ENCODE measurements around the gene RPS19. TPM values are rescaled to one million over a fixed set of nuclear protein-coding genes. Genes with fewer than 3 reads are reported as not detected.

RPS19 gene
- total RNA-seq, 1 donor from 2014 or later = 1,736 TPM

GRCh38 chr19:41904118-41904870 is 44.2 kb downstream of the RPS19 start:
- no peak for TF ChIP-seq CTCF (IDR thresholded peaks at IDR 0.05)
- H3K36me3 ChIP-seq = peaks cover 81% of the 10 kb centered on the region
- no peaks in the 10 kb centered on the region for H3K27me3 ChIP-seq (ENCODE audit: low read depth)
- H3K4me1 ChIP-seq = peaks cover 5% of the 10 kb centered on the region
- ATAC-seq (peak; percentile 92 to 96), DNase-seq (peak; percentile 93)
- H3K27ac ChIP-seq = peak overlapping the region; percentile 65
- peak overlapping the region; percentile 33 for H3K4me3 ChIP-seq
- H3K9me3 ChIP-seq = no peaks in the 10 kb centered on the region
- intact Hi-C loops (cut with DNase I) = no loop called here

DNA sequence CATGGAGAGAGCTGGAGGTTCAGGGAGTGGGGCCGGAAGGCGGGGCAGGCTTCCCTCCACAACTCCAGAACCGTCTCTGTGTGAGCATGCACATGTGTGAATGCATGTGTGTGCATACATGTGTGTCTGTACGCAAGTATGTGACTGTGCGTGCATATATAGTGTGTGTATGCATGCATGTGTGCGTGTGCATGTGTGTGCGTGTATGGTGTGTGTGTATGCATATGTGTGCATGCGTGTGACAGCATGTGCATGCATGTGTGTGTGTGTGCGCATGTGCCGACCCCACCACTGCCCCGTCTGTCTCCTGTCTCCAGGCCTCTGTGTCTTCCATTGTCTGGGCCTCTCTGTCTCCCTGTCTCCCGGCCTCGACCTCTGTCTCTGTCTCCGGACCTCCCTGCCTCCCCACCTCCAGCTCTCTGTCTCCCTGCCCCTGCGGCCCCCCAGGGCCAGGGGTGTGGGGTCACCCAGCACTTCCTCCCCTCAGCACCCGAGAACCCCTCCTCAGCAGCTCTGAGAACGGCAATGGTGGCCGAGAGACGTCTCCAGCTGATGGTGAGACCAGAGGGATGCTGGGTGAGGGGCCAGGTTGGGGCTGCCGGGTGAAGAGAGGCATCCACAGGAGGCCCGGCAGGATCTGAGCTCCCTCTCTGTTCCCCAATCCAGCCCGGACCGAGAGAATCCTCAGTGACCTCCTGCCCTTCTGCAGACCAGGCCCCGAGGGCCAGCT is 45.4 kb downstream of the RPS19 start:
- intact Hi-C loops (cut with DNase I) = no loop called here

GRCh38 chr19:41906271-41906670 is 46.2 kb downstream of the RPS19 start:
- Histone ChIP-seq H3K4me3 (no peak overlapping the region), H3K27ac (no peak overlapping the region), H3K36me3 (peaks cover 62% of the 10 kb centered on the region), H3K9me3 (no peaks in the 10 kb centered on the region), H3K27me3 (ENCODE audit: low read depth) (no peaks in the 10 kb centered on the region), H3K4me1 (peaks cover 5% of the 10 kb centered on the region)
- DNase-seq (no peak), ATAC-seq (no peak)
- no peak for TF ChIP-seq CTCF (IDR thresholded peaks at IDR 0.05)
- intact Hi-C loops (cut with DNase I) = no loop called here

More for the DNA sequence above, 45.4 kb downstream of the RPS19 start:
- H3K27me3 ChIP-seq (ENCODE audit: low read depth) = no peaks in the 10 kb centered on the region
- DNase-seq = no peak
- H3K27ac ChIP-seq = no peak overlapping the region
- no peaks in the 10 kb centered on the region for H3K9me3 ChIP-seq
- H3K4me3 ChIP-seq = peak overlapping the region; percentile 33
- no peak for TF ChIP-seq CTCF (IDR thresholded peaks at IDR 0.05)
- no peak for ATAC-seq
- peaks cover 70% of the 10 kb centered on the region for H3K36me3 ChIP-seq
- H3K4me1 ChIP-seq = peaks cover 5% of the 10 kb centered on the region

DNA sequence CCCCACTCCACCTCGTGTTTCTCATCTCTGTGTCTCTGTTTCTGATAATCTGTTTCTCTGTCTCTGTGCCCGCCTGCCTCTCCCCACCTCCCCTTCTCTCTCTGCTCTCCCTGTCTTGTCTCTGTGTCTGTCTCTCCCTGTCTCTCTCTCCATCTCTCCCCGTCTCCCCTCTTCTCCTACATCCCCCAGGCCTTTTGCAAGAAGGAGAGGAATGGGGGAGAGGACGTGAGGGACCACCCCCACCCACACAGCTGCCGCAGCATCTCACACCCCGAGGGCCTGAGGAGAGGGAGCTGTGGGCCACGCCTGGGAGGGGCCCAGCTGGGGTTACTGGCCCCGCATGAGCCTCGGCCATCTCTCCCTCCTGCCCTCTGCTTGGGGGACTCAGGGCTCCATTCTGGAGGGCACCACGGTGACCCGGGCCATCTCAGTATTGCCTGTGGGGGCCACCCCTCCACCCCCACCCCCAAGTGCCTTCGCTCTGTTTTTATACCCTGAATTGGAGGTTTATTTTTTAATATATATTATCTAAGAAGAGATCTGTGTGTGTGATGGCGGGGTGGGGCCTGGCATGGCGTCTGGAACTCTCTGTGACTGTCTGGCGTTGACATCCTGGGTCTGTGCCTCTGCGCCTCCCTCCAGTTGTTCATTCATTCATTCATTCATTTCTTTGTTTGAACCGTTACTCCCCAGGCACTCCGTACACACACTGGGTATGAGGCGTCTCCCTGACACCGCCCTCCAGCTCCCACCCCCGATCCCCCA is 47.0 kb downstream of the RPS19 start:
- Histone ChIP-seq H3K27ac (no peak overlapping the region), H3K9me3 (no peaks in the 10 kb centered on the region), H3K36me3 (peaks cover 54% of the 10 kb centered on the region), H3K4me1 (peaks cover 5% of the 10 kb centered on the region), H3K4me3 (no peak overlapping the region), H3K27me3 (ENCODE audit: low read depth) (peaks cover 1% of the 10 kb centered on the region)
- intact Hi-C loops (cut with DNase I) = no loop called here
- no peak for TF ChIP-seq CTCF (IDR thresholded peaks at IDR 0.05)
- no peak for ATAC-seq
- DNase-seq = no peak

GRCh38 chr19:41907994-41908615 is 48.0 kb downstream of the RPS19 start:
- no peak overlapping the region for H3K4me3 ChIP-seq
- no peak for TF ChIP-seq CTCF (IDR thresholded peaks at IDR 0.05)

More at GRCh38 chr19:41907994-41908615, 48.0 kb downstream of the RPS19 start:
- DNase-seq = no peak
- H3K4me1 ChIP-seq = peaks cover 5% of the 10 kb centered on the region
- intact Hi-C loops (cut with DNase I) = no loop called here
- H3K36me3 ChIP-seq = peaks cover 44% of the 10 kb centered on the region
- peaks cover 10% of the 10 kb centered on the region for H3K27me3 ChIP-seq (ENCODE audit: low read depth)
- no peak overlapping the region for H3K27ac ChIP-seq
- ATAC-seq = no peak
- H3K9me3 ChIP-seq = no peaks in the 10 kb centered on the region
